Vagina (tissue), 2 donors: Measurements from ENCODE around the gene CCDC32.

Experiments
- POLR2A ChIP-seq, 2 donors: fragments of 450-650 bp; IDR thresholded peaks; one replicate each; pipeline ENCODE4 v1.6.1; 2017; ENCODE audit warnings: antibody characterized with exemption in 2 of 2, mild to moderate bottlenecking in 2 of 2, moderate library complexity in 2 of 2
- TF ChIP-seq, protein P1 (sequence below), 3 experiments: fragments of 450-650 bp in 2 of 3; fragments of 200-600 bp in 1 of 3; sonication (generic) in 1 of 3; IDR thresholded peaks; one replicate each; pipeline ENCODE4 v1.5.1; 2017 to 2019; ENCODE audit warnings: antibody characterized with exemption in 3 of 3, mild to moderate bottlenecking in 2 of 3, moderate library complexity in 2 of 3

DNA sequence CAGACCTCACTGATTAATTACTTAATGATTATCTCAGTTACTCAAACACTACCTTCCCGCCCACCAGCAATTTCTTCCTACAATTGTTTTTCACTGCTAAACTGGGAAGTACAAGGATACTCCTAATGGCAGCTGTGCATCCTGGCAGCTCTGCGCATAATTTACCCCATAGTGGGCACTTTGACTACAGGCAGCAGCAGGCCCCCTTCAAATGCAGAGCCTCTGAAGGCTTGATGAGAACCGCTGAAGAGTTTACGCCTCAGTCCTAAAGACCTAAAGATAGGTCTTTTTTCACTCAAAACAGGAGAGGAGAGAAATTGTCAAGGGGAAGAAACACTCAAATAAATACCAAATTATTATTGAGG, 10.7 kb downstream of the CCDC32 start:
- TF ChIP-seq, protein P1, sequence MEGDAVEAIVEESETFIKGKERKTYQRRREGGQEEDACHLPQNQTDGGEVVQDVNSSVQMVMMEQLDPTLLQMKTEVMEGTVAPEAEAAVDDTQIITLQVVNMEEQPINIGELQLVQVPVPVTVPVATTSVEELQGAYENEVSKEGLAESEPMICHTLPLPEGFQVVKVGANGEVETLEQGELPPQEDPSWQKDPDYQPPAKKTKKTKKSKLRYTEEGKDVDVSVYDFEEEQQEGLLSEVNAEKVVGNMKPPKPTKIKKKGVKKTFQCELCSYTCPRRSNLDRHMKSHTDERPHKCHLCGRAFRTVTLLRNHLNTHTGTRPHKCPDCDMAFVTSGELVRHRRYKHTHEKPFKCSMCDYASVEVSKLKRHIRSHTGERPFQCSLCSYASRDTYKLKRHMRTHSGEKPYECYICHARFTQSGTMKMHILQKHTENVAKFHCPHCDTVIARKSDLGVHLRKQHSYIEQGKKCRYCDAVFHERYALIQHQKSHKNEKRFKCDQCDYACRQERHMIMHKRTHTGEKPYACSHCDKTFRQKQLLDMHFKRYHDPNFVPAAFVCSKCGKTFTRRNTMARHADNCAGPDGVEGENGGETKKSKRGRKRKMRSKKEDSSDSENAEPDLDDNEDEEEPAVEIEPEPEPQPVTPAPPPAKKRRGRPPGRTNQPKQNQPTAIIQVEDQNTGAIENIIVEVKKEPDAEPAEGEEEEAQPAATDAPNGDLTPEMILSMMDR (IDR thresholded peaks at IDR 0.05), result no peak
- no peak for TF ChIP-seq POLR2A (IDR thresholded peaks at IDR 0.05)
